Activated gamma-delta T cell (primary cell): ENCODE results near the gene RUFY4.

Source experiments
- DNase-seq: peaks from one replicate; lab custom pipeline; 2025; lab: John Stamatoyannopoulos, UW

Gene RUFY4

DNA sequence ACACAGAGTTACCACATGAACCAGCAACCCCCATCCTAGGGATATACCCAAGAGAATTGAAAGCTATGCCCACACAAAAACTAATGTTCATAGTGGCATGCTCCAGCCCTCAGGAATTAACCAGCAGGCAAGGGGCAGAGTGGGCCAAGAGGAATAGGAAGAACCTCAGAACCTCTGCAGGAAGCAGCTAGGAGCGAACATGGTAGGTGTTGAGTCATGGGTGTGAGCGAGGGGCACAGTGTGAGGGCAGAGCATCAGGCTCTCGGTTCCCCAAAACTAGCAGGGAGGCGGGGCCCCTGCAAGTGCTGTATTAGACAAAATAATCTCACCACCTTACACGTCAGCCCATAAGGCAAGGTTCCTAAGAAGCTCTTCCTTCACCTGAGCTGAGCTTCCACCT is 5.6 kb upstream of the RUFY4 start:
- no peak for DNase-seq

GRCh38 chr2:218063896-218064295 is 5.2 kb upstream of the RUFY4 start:
- no peak for DNase-seq

DNA sequence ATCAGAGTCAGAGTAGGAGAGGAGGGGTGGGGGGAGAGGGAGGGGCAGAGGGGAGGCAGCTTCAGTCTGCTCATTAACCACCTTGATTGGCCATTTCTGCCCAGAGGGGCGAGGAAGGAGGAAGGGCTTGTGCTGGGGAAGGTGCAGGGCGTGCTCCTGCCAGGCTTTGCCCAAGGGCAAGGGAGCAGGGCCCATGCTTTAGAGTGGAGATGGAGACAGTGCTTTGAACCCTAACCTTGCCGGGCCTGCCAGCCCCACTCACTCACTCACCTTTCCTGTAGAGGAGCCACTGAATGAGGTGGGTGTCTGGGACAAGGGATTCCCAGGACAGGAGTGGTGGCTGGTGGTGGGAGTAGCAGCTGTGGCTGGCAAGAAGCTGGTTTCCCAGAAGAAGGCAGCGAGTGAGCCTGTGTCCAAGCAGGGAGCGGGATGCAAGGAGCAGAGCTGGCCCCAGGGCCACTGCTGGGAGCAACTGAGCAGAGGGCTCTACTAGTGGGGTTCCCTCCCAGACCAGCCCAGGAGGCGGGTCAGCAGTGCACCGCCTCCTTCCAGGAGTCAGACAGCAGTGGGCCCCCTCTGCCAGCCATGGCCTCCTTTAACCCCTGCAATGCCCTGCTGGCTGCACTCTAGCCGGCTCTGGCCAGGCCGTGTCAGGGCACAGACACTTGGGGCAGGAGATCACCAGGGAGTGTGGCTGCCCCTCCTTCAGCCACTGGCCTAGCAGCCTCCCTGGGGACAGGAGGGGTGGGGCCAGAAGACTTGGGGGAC is 3.6 kb upstream of the RUFY4 start:
- DNase-seq: no peak

- no peak for DNase-seq
Observed at GRCh38 chr2:218066926-218067515, 2.0 kb upstream of the RUFY4 start.

GRCh38 chr2:218067523-218067922 is 1.5 kb upstream of the RUFY4 start:
- DNase-seq: no peak

GRCh38 chr2:218069606-218070300 is 700 bp downstream of the RUFY4 start:
- DNase-seq: no peak

GRCh38 chr2:218070587-218070986 is 1.5 kb downstream of the RUFY4 start:
- DNase-seq: no peak

GRCh38 chr2:218071218-218071937 is 2.3 kb downstream of the RUFY4 start:
- no peak for DNase-seq

DNA sequence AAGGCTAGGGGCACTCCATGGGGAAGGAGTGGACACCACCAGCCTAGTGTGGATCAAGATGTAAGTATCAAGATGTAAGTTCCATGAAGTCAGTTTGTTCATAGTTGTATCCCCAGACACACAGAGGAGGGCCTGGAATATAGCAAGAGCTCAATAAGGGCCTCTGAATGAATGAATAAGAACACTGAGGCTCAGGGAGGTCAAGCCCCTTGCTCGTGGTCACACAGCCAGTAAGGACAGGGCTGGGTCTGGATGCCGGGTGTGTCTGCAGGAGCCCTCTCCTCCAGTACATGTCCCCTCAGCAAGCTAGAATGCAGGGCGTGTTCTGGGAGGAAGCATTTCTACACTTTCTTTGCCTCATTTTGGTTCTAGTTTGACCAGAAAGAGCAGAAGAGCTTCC is 2.9 kb downstream of the RUFY4 start:
- no peak for DNase-seq

- DNase-seq: no peak
Observed at GRCh38 chr2:218072478-218073024, 3.5 kb downstream of the RUFY4 start.

DNA sequence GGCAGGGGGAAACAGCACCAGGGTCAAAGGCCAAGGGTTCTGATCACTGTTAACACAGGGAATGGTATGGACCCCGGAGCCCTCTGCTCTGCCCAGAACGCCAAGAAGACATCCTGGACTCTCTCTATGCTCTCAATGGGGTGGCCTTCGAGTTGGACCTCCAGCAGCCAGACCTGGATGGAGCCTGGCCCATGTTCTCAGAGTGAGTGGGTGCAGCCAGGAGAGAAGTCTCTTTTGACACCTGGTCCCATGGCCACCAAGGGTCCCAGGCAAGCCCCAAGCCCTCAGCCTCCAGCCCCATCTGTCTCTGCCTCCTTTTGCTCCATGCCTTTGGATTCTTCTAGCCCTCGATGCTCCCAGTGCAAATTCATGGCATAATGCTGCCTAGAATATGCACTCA is 4.1 kb downstream of the RUFY4 start:
- DNase-seq: no peak

GRCh38 chr2:218074031-218074430 is 5.0 kb downstream of the RUFY4 start:
- DNase-seq: no peak

DNA sequence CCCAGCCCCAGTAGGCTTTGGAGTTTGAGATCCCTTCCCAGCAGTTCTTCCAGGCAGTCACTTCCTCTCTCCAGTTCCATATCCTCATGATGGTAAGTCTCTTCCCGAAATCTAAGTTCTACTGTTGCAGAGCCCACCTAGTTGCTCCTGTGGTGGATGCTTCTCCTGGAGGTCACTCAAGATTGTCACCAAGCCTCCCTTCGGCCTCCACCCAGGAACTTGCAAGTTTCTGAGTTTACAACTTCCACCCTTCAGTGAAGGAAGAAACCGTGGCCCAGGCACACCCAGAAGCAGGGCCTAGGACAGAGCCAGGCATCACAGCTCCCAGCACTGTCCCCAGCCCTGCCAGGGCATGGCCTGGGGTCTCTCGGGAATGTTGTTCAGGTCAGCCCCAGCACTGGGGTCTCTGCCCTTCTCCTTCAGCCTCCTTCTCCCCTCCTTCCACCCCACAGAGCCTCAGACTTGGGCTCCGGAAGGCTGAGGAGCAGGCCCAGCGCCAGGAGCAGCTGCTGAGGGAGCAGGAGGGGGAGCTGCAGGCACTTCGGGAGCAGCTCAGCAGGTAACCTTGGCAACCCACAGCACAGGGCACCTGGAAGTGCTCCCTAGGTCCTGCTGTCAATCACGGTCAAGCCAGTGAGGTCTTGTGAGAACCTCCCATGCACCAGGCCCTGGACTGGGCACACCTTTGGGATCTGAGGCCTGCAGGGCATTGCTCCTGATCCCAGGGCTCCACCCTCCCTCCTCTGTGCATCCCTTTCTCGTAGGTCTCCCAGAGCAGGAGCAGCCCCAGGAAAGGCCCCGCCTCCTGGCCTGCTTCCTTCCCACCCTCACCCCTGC is 7.1 kb downstream of the RUFY4 start:
- no peak for DNase-seq

GRCh38 chr2:218077464-218078216 is 8.6 kb downstream of the RUFY4 start:
- DNase-seq: no peak

- DNase-seq: no peak
Observed at GRCh38 chr2:218079943-218080913, 11.2 kb downstream of the RUFY4 start.

GRCh38 chr2:218081063-218081462 is 12.0 kb downstream of the RUFY4 start:
- DNase-seq: no peak

DNA sequence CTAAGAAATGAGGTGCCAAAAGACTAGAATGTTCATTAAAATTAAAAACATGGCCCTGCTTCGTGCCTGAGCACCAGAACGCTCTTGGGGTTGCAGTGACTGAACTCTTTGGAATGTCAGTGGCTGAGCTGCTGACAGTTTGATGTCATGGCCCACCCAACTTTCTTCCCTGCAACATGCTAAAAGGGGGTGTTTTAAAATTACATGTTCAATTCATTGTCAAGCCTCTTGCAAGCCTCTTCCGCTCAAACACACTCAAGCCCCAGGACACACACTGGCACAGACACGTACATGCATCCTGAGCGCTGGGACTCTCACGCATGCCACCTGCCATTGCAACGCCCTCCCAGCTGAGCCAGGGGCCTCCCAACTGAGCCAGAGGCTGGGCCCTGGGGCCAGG is 12.6 kb downstream of the RUFY4 start:
- DNase-seq: no peak

DNA sequence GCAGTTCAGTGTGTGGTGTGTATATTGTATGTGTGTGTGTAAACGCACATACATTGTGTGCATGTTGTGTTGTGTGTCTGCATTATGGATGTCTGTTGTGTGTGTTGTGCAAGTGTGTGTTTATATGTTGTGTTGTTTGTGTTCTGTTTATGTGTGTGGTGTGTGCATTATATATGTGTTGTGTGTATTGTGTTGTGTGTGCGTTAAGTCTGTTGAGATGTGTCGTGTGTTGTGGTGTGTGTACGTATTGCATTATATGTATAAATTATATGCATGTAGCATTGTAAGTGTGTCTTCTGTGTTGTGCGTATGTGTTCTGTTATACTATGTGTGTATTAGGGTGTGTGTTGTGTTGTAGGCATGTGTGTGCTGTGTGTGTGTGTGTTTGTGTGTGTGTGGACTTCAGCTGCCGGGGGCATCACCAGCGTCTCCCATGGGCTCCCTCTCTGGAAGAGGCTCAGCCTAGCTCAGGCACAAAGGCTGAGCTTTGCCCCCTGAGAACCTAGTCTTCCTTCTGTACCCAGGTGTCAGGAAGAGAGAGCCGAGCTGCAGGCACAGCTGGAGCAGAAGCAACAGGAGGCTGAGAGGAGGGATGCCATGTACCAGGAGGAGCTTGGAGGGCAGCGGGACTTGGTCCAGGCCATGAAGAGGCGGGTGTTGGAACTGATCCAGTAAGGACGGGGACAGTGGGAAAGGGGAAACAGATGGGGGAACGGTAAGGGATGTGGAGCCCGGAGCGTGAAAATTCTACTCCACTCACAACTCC is 13.7 kb downstream of the RUFY4 start:
- DNase-seq: no peak

DNA sequence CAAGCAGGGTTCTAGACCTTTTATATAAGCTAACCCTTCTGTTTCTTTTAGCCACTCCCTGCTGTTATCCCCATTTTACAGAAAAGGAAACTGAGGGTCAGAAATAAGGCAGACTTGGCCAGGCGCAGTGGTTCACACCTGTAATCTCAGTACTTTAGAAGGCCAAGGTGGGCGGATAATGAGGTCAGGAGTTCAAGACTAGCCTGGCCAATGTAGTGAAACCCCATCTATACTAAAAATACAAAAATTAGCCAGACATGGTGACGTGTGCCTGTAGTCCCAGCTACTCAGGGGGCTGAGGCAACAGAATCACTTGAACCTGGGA is 14.3 kb downstream of the RUFY4 start:
- DNase-seq: no peak
